Stimulated activated CD8-positive, alpha-beta memory T cell treated with anti-CD3 and anti-CD28 coated beads, Interleukin-7, amount 100 ng/mL, for 4 hours (primary cell): ENCODE data around the gene ZNF335.
"Not testable (repeated sequence)": the region's sequence is repeated elsewhere in the genome, so short reads cannot be mapped to it uniquely, and the experiment has no call there.

Experiments
- DNase-seq, 2 donors: peaks; one replicate each; pipeline ENCODE4 v3.0.0-alpha.2; 2020; ENCODE audit warnings: low read depth in 2 of 2

Gene ZNF335

GRCh38 chr20:45970646-45971424 lies 1.2 kb downstream of the ZNF335 start:
- DNase-seq: peak in 1 of 2 donors; percentile 19

GRCh38 chr20:45969712-45970634 lies 2.0 kb downstream of the ZNF335 start:
- DNase-seq: no peak

- no peak for DNase-seq
Observed at GRCh38 chr20:45968801-45969711, 2.9 kb downstream of the ZNF335 start.

GRCh38 chr20:45968081-45968671 lies 3.8 kb downstream of the ZNF335 start:
- no peak for DNase-seq

GRCh38 chr20:45967551-45968080 lies 4.4 kb downstream of the ZNF335 start:
- no peak for DNase-seq

- no peak for DNase-seq
Observed at GRCh38 chr20:45965169-45966002, 6.6 kb downstream of the ZNF335 start.

GRCh38 chr20:45964006-45964400 lies 8.0 kb downstream of the ZNF335 start:
- no peak for DNase-seq

- DNase-seq: no peak
Observed at GRCh38 chr20:45963059-45964005, 8.7 kb downstream of the ZNF335 start.

- no peak for DNase-seq
Observed at GRCh38 chr20:45962031-45962755, 9.8 kb downstream of the ZNF335 start.

GRCh38 chr20:45959956-45960630 lies 11.9 kb downstream of the ZNF335 start:
- DNase-seq: no peak

- no peak for DNase-seq
Observed at GRCh38 chr20:45959126-45959525, 12.9 kb downstream of the ZNF335 start.

- no peak for DNase-seq
Observed at GRCh38 chr20:45958593-45958992, 13.4 kb downstream of the ZNF335 start.

GRCh38 chr20:45957021-45957941 lies 14.7 kb downstream of the ZNF335 start:
- no peak for DNase-seq

GRCh38 chr20:45956326-45956725 lies 15.7 kb downstream of the ZNF335 start:
- DNase-seq: not testable (repeated sequence)

GRCh38 chr20:45953672-45954071 lies 18.3 kb downstream of the ZNF335 start:
- no peak for DNase-seq

GRCh38 chr20:45952861-45953260 lies 19.1 kb downstream of the ZNF335 start:
- DNase-seq: no peak
